K562 (cell line): Measurements from ENCODE around the gene UHRF1. TPM values are rescaled to one million over a fixed set of nuclear protein-coding genes. Genes with fewer than 3 reads are reported as not detected.

ENCODE experiments used
- BRCA1 ChIP-seq, 2 experiments: fragments of 450-650 bp in 1 of 2; sonication (generic) in 1 of 2; formaldehyde crosslinking in 1 of 2; IDR thresholded peaks; 2 replicates each; pipeline versions ENCODE4 v1.5.0 to v1.6.1; 2017 to 2020; ENCODE audit warnings: mild to moderate bottlenecking in 1 of 2, missing genetic modification reagents in 1 of 2
- CBX2 ChIP-seq: fragments of 200-600 bp; sonication (generic); IDR thresholded peaks from one replicate; pipeline ENCODE4 v1.6.1; 2012; ENCODE audit warnings: mild to moderate bottlenecking, low read length, inconsistent platforms; ENCODE audit not compliant: insufficient read depth, poor library complexity, severe bottlenecking
- CXXC5 ChIP-seq: fragments of 250-450 bp; sonication (Bioruptor Pico); IDR thresholded peaks from 2 replicates; pipeline ENCODE4 v1.8.0; 2022; ENCODE audit warnings: inconsistent platforms, mild to moderate bottlenecking, moderate library complexity
- E2F6 ChIP-seq, 2 experiments: IDR thresholded peaks; 2 replicates each; pipeline ENCODE4 v1.6.1; 2011; ENCODE audit warnings: borderline replicate concordance in 1 of 2, control low read depth in 1 of 2, low read depth in 1 of 2, low read length in 1 of 2, mild to moderate bottlenecking in 1 of 2, mixed read lengths in 1 of 2, moderate library complexity in 1 of 2; ENCODE audit not compliant: insufficient read depth in 1 of 2, insufficient read length in 1 of 2, poor library complexity in 1 of 2, severe bottlenecking in 1 of 2; ENCODE audit errors: extremely low read depth in 1 of 2
- ERF ChIP-seq: fragments of 450-650 bp; formaldehyde crosslinking; IDR thresholded peaks from 2 replicates; pipeline ENCODE4 v1.4.0; 2020; ENCODE audit warnings: mild to moderate bottlenecking, mixed read lengths
- HBP1 ChIP-seq: fragments of 450-650 bp; formaldehyde crosslinking; IDR thresholded peaks from 2 replicates; pipeline ENCODE4 v1.4.0; 2022; ENCODE audit warnings: missing genetic modification characterization
- HNRNPL ChIP-seq: fragments of 200-400 bp; formaldehyde crosslinking; IDR thresholded peaks from 2 replicates; pipeline ENCODE4 v1.6.1; 2017; ENCODE audit warnings: low read depth, mild to moderate bottlenecking, low read length
- RCOR1 ChIP-seq, 2 experiments: IDR thresholded peaks; 2 replicates each; pipeline ENCODE4 v1.6.1; 2012; ENCODE audit warnings: low read depth in 2 of 2, low read length in 2 of 2, borderline replicate concordance in 1 of 2, improper control_type of control experiment in 1 of 2
- SMARCB1 ChIP-seq: IDR thresholded peaks from 2 replicates; pipeline ENCODE4 v1.6.1; 2011; ENCODE audit warnings: improper control_type of control experiment, low read depth; ENCODE audit not compliant: insufficient read length
- ZNF224 ChIP-seq: sonication (generic); formaldehyde crosslinking; IDR thresholded peaks from 2 replicates; pipeline ENCODE4 v1.8.0; 2022; ENCODE audit warnings: mild to moderate bottlenecking, missing genetic modification reagents
- polyA plus RNA-seq, 8 experiments: library from polyadenylated mRNA; depleted of rRNA in 4 of 8; stranded (reverse) in 5 of 8; unstranded in 3 of 8; fragments of >200 nt; fragmentation: Nextera tagmentation in 2 of 8; fragmentation: Illumina TruSeq in 1 of 8; extraction: Ambion mirVana in 2 of 8; extraction: Trizol in 1 of 8; gene quantifications; 2 replicates each; pipeline versions ENCODE4 v1.2.1 to v1.2.3, GENCODE V29; 2011 to 2014; ENCODE audit warnings: inconsistent platforms in 1 of 8, missing spikeins in 1 of 8
- total RNA-seq, 7 experiments: library from RNA; depleted of rRNA in 6 of 7; stranded (reverse); fragments of >200 nt in 6 of 7; fragmentation: Illumina TruSeq in 2 of 7; extraction: Trizol in 2 of 7; gene quantifications; 2 replicates each; pipeline versions ENCODE4 v1.2.1 to v1.2.3, GENCODE V29; 2011 to 2021; ENCODE audit warnings: low replicate concordance in 1 of 7
- TF ChIP-seq, protein P1 (sequence below): fragments of 250-450 bp; sonication (Bioruptor Pico); IDR thresholded peaks from 2 replicates; pipeline ENCODE4 v1.9.0; 2021; ENCODE audit warnings: mild to moderate bottlenecking, inconsistent platforms
- TF ChIP-seq, protein P2 (sequence below): sonication (generic); formaldehyde crosslinking; IDR thresholded peaks from 2 replicates; pipeline ENCODE4 v1.8.1; 2023; ENCODE audit warnings: mild to moderate bottlenecking, missing genetic modification reagents
- TF ChIP-seq, protein P3 (sequence below): sonication (generic); formaldehyde crosslinking; IDR thresholded peaks from 2 replicates; pipeline ENCODE4 v1.8.0; 2022; ENCODE audit warnings: mild to moderate bottlenecking, missing genetic modification reagents

UHRF1 gene
- total and polyA plus RNA-seq, 9 of the 15 experiments (the other 6 are each of a cell fraction or from before 2014, with no cell fraction given) = 6.0 to 101 (median 30.9) TPM

- TF ChIP-seq CBX2 = no peak
- no peak for TF ChIP-seq ZNF224 (CRISPR knock-in tag)
- TF ChIP-seq, protein P1, sequence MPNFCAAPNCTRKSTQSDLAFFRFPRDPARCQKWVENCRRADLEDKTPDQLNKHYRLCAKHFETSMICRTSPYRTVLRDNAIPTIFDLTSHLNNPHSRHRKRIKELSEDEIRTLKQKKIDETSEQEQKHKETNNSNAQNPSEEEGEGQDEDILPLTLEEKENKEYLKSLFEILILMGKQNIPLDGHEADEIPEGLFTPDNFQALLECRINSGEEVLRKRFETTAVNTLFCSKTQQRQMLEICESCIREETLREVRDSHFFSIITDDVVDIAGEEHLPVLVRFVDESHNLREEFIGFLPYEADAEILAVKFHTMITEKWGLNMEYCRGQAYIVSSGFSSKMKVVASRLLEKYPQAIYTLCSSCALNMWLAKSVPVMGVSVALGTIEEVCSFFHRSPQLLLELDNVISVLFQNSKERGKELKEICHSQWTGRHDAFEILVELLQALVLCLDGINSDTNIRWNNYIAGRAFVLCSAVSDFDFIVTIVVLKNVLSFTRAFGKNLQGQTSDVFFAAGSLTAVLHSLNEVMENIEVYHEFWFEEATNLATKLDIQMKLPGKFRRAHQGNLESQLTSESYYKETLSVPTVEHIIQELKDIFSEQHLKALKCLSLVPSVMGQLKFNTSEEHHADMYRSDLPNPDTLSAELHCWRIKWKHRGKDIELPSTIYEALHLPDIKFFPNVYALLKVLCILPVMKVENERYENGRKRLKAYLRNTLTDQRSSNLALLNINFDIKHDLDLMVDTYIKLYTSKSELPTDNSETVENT (CRISPR knock-in tag) = peak; percentile 48; the same call in 1 of the 2 replicates
- peak; percentile 29; the same call in 1 of the 2 replicates for TF ChIP-seq CXXC5 (CRISPR knock-in tag)
- TF ChIP-seq ERF = no peak
- no peak for TF ChIP-seq HNRNPL
- no peak for TF ChIP-seq BRCA1 (IDR thresholded peaks at IDR 0.05)
- no peak for TF ChIP-seq BRCA1 (CRISPR knock-in tag; IDR thresholded peaks at IDR 0.05)
- TF ChIP-seq E2F6 (IDR thresholded peaks at IDR 0.05; ENCODE audit: borderline replicate concordance in 1 of 2, extremely low read depth in 1 of 2, insufficient read depth in 1 of 2, insufficient read length in 1 of 2, low read depth in 1 of 2, low read length in 1 of 2, poor library complexity in 1 of 2, severe bottlenecking in 1 of 2) = no peak
- TF ChIP-seq SMARCB1 = peak; percentile 39
- TF ChIP-seq, protein P2, sequence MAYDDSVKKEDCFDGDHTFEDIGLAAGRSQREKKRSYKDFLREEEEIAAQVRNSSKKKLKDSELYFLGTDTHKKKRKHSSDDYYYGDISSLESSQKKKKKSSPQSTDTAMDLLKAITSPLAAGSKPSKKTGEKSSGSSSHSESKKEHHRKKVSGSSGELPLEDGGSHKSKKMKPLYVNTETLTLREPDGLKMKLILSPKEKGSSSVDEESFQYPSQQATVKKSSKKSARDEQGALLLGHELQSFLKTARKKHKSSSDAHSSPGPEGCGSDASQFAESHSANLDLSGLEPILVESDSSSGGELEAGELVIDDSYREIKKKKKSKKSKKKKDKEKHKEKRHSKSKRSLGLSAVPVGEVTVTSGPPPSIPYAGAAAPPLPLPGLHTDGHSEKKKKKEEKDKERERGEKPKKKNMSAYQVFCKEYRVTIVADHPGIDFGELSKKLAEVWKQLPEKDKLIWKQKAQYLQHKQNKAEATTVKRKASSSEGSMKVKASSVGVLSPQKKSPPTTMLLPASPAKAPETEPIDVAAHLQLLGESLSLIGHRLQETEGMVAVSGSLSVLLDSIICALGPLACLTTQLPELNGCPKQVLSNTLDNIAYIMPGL (CRISPR knock-in tag) = no peak
- peak; percentile 92 to 99 for TF ChIP-seq RCOR1 (IDR thresholded peaks at IDR 0.05; ENCODE audit: borderline replicate concordance in 1 of 2, low read depth in 2 of 2, low read length in 2 of 2)
- TF ChIP-seq, protein P3, sequence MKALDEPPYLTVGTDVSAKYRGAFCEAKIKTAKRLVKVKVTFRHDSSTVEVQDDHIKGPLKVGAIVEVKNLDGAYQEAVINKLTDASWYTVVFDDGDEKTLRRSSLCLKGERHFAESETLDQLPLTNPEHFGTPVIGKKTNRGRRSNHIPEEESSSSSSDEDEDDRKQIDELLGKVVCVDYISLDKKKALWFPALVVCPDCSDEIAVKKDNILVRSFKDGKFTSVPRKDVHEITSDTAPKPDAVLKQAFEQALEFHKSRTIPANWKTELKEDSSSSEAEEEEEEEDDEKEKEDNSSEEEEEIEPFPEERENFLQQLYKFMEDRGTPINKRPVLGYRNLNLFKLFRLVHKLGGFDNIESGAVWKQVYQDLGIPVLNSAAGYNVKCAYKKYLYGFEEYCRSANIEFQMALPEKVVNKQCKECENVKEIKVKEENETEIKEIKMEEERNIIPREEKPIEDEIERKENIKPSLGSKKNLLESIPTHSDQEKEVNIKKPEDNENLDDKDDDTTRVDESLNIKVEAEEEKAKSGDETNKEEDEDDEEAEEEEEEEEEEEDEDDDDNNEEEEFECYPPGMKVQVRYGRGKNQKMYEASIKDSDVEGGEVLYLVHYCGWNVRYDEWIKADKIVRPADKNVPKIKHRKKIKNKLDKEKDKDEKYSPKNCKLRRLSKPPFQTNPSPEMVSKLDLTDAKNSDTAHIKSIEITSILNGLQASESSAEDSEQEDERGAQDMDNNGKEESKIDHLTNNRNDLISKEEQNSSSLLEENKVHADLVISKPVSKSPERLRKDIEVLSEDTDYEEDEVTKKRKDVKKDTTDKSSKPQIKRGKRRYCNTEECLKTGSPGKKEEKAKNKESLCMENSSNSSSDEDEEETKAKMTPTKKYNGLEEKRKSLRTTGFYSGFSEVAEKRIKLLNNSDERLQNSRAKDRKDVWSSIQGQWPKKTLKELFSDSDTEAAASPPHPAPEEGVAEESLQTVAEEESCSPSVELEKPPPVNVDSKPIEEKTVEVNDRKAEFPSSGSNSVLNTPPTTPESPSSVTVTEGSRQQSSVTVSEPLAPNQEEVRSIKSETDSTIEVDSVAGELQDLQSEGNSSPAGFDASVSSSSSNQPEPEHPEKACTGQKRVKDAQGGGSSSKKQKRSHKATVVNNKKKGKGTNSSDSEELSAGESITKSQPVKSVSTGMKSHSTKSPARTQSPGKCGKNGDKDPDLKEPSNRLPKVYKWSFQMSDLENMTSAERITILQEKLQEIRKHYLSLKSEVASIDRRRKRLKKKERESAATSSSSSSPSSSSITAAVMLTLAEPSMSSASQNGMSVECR (CRISPR knock-in tag) = no peak
- no peak for TF ChIP-seq HBP1 (CRISPR knock-in tag)
Measured at GRCh38 chr19:4870025-4870700, 39.1 kb upstream of the UHRF1 start (continued).
